B cell (primary cell): ENCODE data around the gene RGL3.

Source experiments
- EZH2 ChIP-seq: IDR thresholded peaks from 2 replicates; pipeline ENCODE4 v1.6.1; 2012; ENCODE audit warnings: borderline replicate concordance, low read depth, mild to moderate bottlenecking, moderate library complexity, low read length; ENCODE audit not compliant: insufficient read depth, poor library complexity, severe bottlenecking
- TF ChIP-seq, protein P1 (sequence below): fragments of 200-600 bp; IDR thresholded peaks from one replicate; pipeline ENCODE4 v1.8.0; 2022; ENCODE audit warnings: antibody characterized with exemption, mild to moderate bottlenecking

DNA sequence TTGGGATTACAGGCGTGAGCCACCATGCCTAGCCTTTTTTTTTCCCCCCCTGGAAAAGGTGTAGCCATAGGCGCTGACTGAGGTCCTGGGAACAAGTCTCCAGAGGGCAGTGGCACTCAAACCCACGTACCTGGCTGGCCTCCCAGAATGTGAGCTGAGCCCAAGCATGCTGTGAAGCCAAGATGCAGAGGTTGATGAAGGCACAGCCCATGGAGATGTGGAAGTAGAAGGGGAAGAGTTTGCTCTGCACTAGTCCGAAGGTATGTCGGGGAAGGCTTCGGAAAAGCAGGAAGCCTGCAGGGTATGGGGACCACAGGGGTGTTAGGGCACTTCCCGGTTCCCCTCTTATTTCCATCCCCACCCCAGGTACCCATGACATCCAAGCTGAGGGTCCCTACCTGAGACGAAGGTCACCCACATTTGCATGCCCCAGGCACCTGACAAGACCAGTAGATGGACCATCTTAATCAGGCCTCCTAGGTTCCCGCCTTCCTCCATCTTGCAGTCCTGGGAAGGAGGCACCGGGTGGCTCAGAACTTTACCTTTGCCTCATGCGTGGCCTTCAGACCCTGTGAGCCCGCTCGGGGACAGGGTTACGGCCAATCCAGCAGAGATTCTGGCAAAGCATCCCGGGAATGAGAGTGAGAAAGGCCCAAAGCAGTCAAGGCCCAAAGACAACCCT lies 73.9 kb downstream of the RGL3 start:
- TF ChIP-seq, protein P1, sequence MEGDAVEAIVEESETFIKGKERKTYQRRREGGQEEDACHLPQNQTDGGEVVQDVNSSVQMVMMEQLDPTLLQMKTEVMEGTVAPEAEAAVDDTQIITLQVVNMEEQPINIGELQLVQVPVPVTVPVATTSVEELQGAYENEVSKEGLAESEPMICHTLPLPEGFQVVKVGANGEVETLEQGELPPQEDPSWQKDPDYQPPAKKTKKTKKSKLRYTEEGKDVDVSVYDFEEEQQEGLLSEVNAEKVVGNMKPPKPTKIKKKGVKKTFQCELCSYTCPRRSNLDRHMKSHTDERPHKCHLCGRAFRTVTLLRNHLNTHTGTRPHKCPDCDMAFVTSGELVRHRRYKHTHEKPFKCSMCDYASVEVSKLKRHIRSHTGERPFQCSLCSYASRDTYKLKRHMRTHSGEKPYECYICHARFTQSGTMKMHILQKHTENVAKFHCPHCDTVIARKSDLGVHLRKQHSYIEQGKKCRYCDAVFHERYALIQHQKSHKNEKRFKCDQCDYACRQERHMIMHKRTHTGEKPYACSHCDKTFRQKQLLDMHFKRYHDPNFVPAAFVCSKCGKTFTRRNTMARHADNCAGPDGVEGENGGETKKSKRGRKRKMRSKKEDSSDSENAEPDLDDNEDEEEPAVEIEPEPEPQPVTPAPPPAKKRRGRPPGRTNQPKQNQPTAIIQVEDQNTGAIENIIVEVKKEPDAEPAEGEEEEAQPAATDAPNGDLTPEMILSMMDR = no peak
- no peak for TF ChIP-seq EZH2
